OCI-LY1 (cell line): ENCODE measurements around the gene SPSB4.

Experiments used
- H2AFZ ChIP-seq: fragments of 200-600 bp; sonication (generic), shearing (Covaris generic); 2 replicates; pipeline ENCODE4 v1.6.0; 2014; ENCODE audit warnings: antibody characterized with exemption, mild to moderate bottlenecking, low read length
- H3F3A ChIP-seq: fragments of 200-600 bp; sonication (generic), shearing (Covaris generic); 2 replicates; pipeline ENCODE4 v1.6.0; 2014; ENCODE audit warnings: mild to moderate bottlenecking, antibody characterized with exemption, low read length, moderate library complexity; ENCODE audit not compliant: insufficient read depth
- H3K27ac ChIP-seq: fragments of 200-600 bp; sonication (generic); 2 replicates; pipeline ENCODE4 v1.5.1; 2014; ENCODE audit warnings: low read length, mixed run types, mild to moderate bottlenecking, low read depth; ENCODE audit not compliant: poor library complexity, severe bottlenecking
- H3K27me3 ChIP-seq: fragments of 200-600 bp; sonication (generic); 2 replicates; pipeline ENCODE4 v1.6.0; 2014; ENCODE audit warnings: antibody characterized with exemption, mild to moderate bottlenecking, low read length, moderate library complexity; ENCODE audit not compliant: insufficient read depth
- H3K36me3 ChIP-seq: fragments of 200-600 bp; sonication (generic); 2 replicates; pipeline ENCODE4 v1.6.1; 2014; ENCODE audit warnings: mild to moderate bottlenecking, antibody characterized with exemption, low read length, moderate library complexity, mixed read lengths; ENCODE audit not compliant: insufficient read depth
- H3K4me1 ChIP-seq: fragments of 200-600 bp; sonication (generic); 2 replicates; pipeline ENCODE4 v1.5.1; 2014; ENCODE audit warnings: mild to moderate bottlenecking, low read length, moderate library complexity; ENCODE audit not compliant: insufficient read depth, severe bottlenecking
- H3K4me2 ChIP-seq: fragments of 200-600 bp; sonication (generic), shearing (Covaris generic); 2 replicates; pipeline ENCODE4 v1.6.1; 2014; ENCODE audit warnings: low read length
- H3K4me3 ChIP-seq: fragments of 200-600 bp; sonication (generic); 2 replicates; pipeline ENCODE4 v1.5.1; 2014; ENCODE audit warnings: low read length, low read depth, mild to moderate bottlenecking, mixed read lengths; ENCODE audit not compliant: poor library complexity, severe bottlenecking
- H3K79me2 ChIP-seq: fragments of 200-600 bp; shearing (Covaris generic); 2 replicates; pipeline ENCODE4 v1.6.1; 2016; ENCODE audit warnings: mixed run types, low read length, mixed read lengths; ENCODE audit not compliant: insufficient read depth
- H3K9ac ChIP-seq: fragments of 200-600 bp; sonication (generic), shearing (Covaris generic); 2 replicates; pipeline ENCODE4 v1.6.1; 2014; ENCODE audit warnings: mild to moderate bottlenecking, low read length, mixed read lengths
- H3K9me2 ChIP-seq: fragments of 200-600 bp; sonication (generic), shearing (Covaris generic); 2 replicates; pipeline ENCODE4 v1.6.1; 2014; ENCODE audit warnings: low read depth, mild to moderate bottlenecking, low read length, mixed read lengths
- H3K9me3 ChIP-seq: fragments of 200-600 bp; shearing (Covaris generic); 2 replicates; pipeline ENCODE4 v1.6.1; 2014; ENCODE audit warnings: low read length, mixed read lengths
- H4K20me1 ChIP-seq: fragments of 200-600 bp; sonication (generic), shearing (Covaris generic); 2 replicates; pipeline ENCODE4 v1.6.0; 2016; ENCODE audit warnings: mild to moderate bottlenecking, low read length; ENCODE audit not compliant: insufficient read depth
- CTCF ChIP-seq: fragments of 200-600 bp; sonication (generic), shearing (Covaris generic); IDR thresholded peaks from 2 replicates; pipeline ENCODE4 v1.5.1; 2017; ENCODE audit warnings: mild to moderate bottlenecking, antibody characterized with exemption, low read length, moderate library complexity, mixed read lengths
- EZH2 ChIP-seq: fragments of 200-600 bp; sonication (generic), shearing (Covaris generic); IDR thresholded peaks from 2 replicates; pipeline ENCODE4 v1.8.0; 2017; ENCODE audit warnings: borderline replicate concordance, mixed run types, mild to moderate bottlenecking, antibody characterized with exemption, low read length, moderate library complexity, mixed read lengths

Gene SPSB4

DNA sequence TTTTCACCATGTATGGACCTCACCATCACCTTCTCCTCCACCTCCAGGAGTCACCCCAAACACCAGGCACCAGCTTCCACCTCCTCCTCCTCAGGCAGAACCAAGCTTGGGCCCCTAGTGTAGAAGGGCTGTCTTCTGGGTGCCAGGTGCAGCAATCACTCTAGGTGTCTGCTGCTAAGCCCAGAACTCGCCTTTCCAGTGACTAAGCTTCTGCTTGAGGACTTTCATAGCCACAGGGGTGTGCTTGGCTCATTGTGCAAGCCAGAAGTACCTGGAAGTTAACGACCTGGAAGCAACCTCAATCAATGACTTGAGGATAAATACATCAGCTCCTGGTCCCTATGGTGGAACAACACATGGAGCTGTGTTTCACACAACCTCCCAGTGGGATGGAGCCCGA, 130.7 kb downstream of the SPSB4 start:
- no peak overlapping the region for H3K9ac ChIP-seq
- no peaks in the 10 kb centered on the region for H3F3A ChIP-seq
- no peaks in the 10 kb centered on the region for H3K36me3 ChIP-seq
- no peaks in the 10 kb centered on the region for H4K20me1 ChIP-seq
- H3K27ac ChIP-seq: no peak overlapping the region
- H3K4me3 ChIP-seq: no peak overlapping the region
- H3K9me2 ChIP-seq: no peaks in the 10 kb centered on the region
- H2AFZ ChIP-seq: no peak overlapping the region
- H3K27me3 ChIP-seq: peaks cover 8% of the 10 kb centered on the region
- H3K79me2 ChIP-seq: no peaks in the 10 kb centered on the region
- no peaks in the 10 kb centered on the region for H3K9me3 ChIP-seq
- TF ChIP-seq CTCF (no peak), EZH2 (no peak)
- H3K4me2 ChIP-seq: no peak overlapping the region
- no peaks in the 10 kb centered on the region for H3K4me1 ChIP-seq

GRCh38 chr3:141183606-141184005, 132.5 kb downstream of the SPSB4 start:
- no peak overlapping the region for H3K27ac ChIP-seq
- TF ChIP-seq CTCF (no peak), EZH2 (no peak)
- H3K9ac ChIP-seq: no peak overlapping the region
- H3F3A ChIP-seq: no peaks in the 10 kb centered on the region
- no peaks in the 10 kb centered on the region for H3K36me3 ChIP-seq
- no peaks in the 10 kb centered on the region for H3K4me1 ChIP-seq
- H3K27me3 ChIP-seq: peaks cover 8% of the 10 kb centered on the region; the same call in 1 of the 2 replicates
- no peaks in the 10 kb centered on the region for H3K79me2 ChIP-seq
- H4K20me1 ChIP-seq: no peaks in the 10 kb centered on the region
- no peak overlapping the region for H3K4me2 ChIP-seq
- H3K9me3 ChIP-seq: no peaks in the 10 kb centered on the region
- no peaks in the 10 kb centered on the region for H3K9me2 ChIP-seq
- H2AFZ ChIP-seq: no peak overlapping the region
- no peak overlapping the region for H3K4me3 ChIP-seq

DNA sequence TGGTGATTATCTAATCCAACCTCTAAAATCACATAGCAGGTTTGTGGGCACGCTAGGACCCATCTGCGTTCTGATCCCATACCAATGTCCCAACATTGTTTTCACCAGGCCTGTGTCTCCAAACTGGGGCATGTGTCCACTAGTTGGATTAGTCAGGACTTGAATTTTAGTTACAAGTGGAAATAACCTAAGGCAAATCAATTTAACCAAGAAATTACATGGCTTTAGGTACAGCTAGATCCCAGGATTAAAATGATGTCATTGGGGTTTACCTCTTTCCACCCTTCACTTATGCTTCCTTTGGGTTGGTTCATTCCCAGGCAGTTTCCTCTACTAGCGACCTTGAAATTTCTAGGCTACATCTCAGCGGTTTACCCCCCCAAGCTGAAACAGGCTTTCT, 133.3 kb downstream of the SPSB4 start:
- no peaks in the 10 kb centered on the region for H3K79me2 ChIP-seq
- no peak overlapping the region for H3K4me2 ChIP-seq
- peaks cover 8% of the 10 kb centered on the region; the same call in 1 of the 2 replicates for H3K27me3 ChIP-seq
- no peak overlapping the region for H3K4me3 ChIP-seq
- TF ChIP-seq EZH2 (no peak), CTCF (no peak)
- H3F3A ChIP-seq: no peaks in the 10 kb centered on the region
- no peak overlapping the region for H2AFZ ChIP-seq
- H3K36me3 ChIP-seq: no peaks in the 10 kb centered on the region
- no peaks in the 10 kb centered on the region for H3K4me1 ChIP-seq
- H3K9me2 ChIP-seq: no peaks in the 10 kb centered on the region
- no peak overlapping the region for H3K9ac ChIP-seq
- H4K20me1 ChIP-seq: no peaks in the 10 kb centered on the region
- no peaks in the 10 kb centered on the region for H3K9me3 ChIP-seq
- no peak overlapping the region for H3K27ac ChIP-seq
